GM10266 (cell line): ENCODE measurements around the gene TCHH.

Source experiments
- DNase-seq: peaks from one replicate; pipeline ENCODE4 v3.0.0; 2012; ENCODE audit errors: extremely low spot score
- CTCF ChIP-seq: IDR thresholded peaks from 2 replicates; pipeline ENCODE4 v1.5.1; 2012; ENCODE audit warnings: mild to moderate bottlenecking, low read depth; ENCODE audit not compliant: control insufficient read depth, insufficient read depth; ENCODE audit errors: missing control alignments

TCHH gene

GRCh38 chr1:152078831-152079441 is 36.3 kb downstream of the TCHH start:
- no peak for DNase-seq
- no peak for TF ChIP-seq CTCF

GRCh38 chr1:152072311-152072710 is 42.9 kb downstream of the TCHH start:
- no peak for TF ChIP-seq CTCF

GRCh38 chr1:152071123-152071522 is 44.1 kb downstream of the TCHH start:
- DNase-seq = no peak

More at GRCh38 chr1:152072311-152072710, 42.9 kb downstream of the TCHH start:
- no peak for DNase-seq

GRCh38 chr1:152067929-152068328 is 47.3 kb downstream of the TCHH start:
- no peak for DNase-seq
- no peak for TF ChIP-seq CTCF

More at GRCh38 chr1:152071123-152071522, 44.1 kb downstream of the TCHH start:
- no peak for TF ChIP-seq CTCF

DNA sequence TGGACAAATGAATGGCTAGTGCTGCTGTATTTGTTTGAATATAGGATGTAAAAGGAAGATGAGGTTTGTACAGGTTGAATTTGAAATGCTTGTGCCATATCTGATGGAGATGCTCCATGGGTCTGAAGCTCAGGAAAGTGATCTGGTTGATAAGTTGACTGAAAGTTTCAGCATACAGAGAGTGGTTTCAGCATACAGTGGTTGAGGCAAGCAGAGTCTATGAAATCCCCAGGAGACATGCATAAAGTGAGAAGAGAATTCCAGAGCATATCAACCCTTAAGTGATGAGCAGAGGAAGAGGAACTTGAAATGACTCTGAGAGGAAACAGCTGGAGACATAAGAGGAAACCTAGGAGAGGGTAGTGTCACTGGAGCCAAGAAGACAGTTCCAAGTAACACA is 48.1 kb downstream of the TCHH start:
- DNase-seq = no peak
- no peak for TF ChIP-seq CTCF

- no peak for DNase-seq
- TF ChIP-seq CTCF = no peak
Measured at GRCh38 chr1:152061952-152062351, 53.3 kb downstream of the TCHH start.
